Measurements from ENCODE around the gene KANK4.

- TF ChIP-seq CTCF (optimal IDR thresholded peaks at IDR 0.05 in 1 of 3, IDR thresholded peaks at IDR 0.05 in 1 of 3, conservative IDR thresholded peaks at IDR 0.05 in 1 of 3; ENCODE audit: extremely low read depth in 1 of 3, insufficient read depth in 2 of 3, low read length in 3 of 3) = no peak
- TF ChIP-seq EZH2 (IDR thresholded peaks at IDR 0.05; ENCODE audit: low read length) = no peak
Observed at GRCh38 chr1:62265956-62266935, 53.0 kb downstream of the KANK4 start.

Data from keratinocyte (primary cell).